ENCODE results near the gene IKZF1.

DNA sequence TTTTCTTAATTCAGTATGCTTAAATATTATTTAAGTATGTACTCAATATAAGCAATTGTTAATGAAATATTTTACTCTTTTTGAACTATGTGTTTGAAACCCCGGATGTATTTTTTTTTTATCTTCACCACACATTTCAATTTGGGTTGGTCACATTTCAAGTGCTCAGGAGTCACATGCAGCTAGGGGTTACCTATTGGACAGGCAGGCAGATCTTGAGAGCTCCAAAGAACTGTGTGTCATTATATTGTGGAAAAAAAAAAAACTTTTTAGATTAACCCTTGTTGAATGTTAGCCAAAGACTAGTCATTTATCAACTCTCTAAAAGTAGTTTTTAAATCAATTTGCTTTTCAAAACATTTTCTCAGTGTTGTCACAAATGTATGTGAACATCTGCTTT lies 37.2 kb downstream of the IKZF1 start:
- TF ChIP-seq CTCF (IDR thresholded peaks at IDR 0.05; ENCODE audit: low read depth, low read length), result no peak
- no peak for TF ChIP-seq EZH2phosphoT487 (IDR thresholded peaks at IDR 0.05; ENCODE audit: low read depth)

Data from OCI-LY3 (cell line).